GM19452 (cell line): ENCODE measurements around the gene SULT1A3.
"Not testable (repeated sequence)": the region's sequence is repeated elsewhere in the genome, so short reads cannot be mapped to it uniquely, and the experiment has no call there.

Source experiments
- ATAC-seq: cut with Tn5 transposase; IDR thresholded peaks from one replicate; pipeline ENCODE4 v1.9.1; 2021; ENCODE audit not compliant: unreplicated experiment

Gene SULT1A3

GRCh38 chr16:30199049-30199448, at the start of gene SULT1A3:
TSS of gene SULT1A3 (plus strand) at chr16:30199255. CDS start at chr16:30200729, 1,474 bp downstream.
- not testable (repeated sequence) for ATAC-seq

GRCh38 chr16:30151091-30151490, 48.0 kb upstream of the SULT1A3 start:
- no peak for ATAC-seq

- no peak for ATAC-seq
Measured at GRCh38 chr16:30152517-30152916, 46.5 kb upstream of the SULT1A3 start.

- ATAC-seq, result no peak
Measured at GRCh38 chr16:30155188-30155587, 43.9 kb upstream of the SULT1A3 start.

GRCh38 chr16:30157214-30157613, 41.8 kb upstream of the SULT1A3 start:
- no peak for ATAC-seq

- no peak for ATAC-seq
Measured at GRCh38 chr16:30163538-30163937, 35.5 kb upstream of the SULT1A3 start.

- peak; percentile 61 for ATAC-seq
Measured at GRCh38 chr16:30166202-30166902, 32.7 kb upstream of the SULT1A3 start.

- not testable (repeated sequence) for ATAC-seq
Measured at GRCh38 chr16:30168746-30169145, 30.3 kb upstream of the SULT1A3 start.

- ATAC-seq, result not testable (repeated sequence)
Measured at GRCh38 chr16:30169416-30169815, 29.6 kb upstream of the SULT1A3 start.

GRCh38 chr16:30170145-30170544, 28.9 kb upstream of the SULT1A3 start:
- not testable (repeated sequence) for ATAC-seq

GRCh38 chr16:30173054-30173453, 26.0 kb upstream of the SULT1A3 start:
- no peak for ATAC-seq

GRCh38 chr16:30176876-30177275, 22.2 kb upstream of the SULT1A3 start:
- ATAC-seq, result not testable (repeated sequence)

- ATAC-seq, result no peak
Measured at GRCh38 chr16:30179195-30179594, 19.9 kb upstream of the SULT1A3 start.

GRCh38 chr16:30179931-30180330, 19.1 kb upstream of the SULT1A3 start:
- no peak for ATAC-seq

GRCh38 chr16:30180741-30181140, 18.3 kb upstream of the SULT1A3 start:
- no peak for ATAC-seq

GRCh38 chr16:30183233-30184095, 15.6 kb upstream of the SULT1A3 start, which contains the start of gene CORO1A:
TSS of gene CORO1A (plus strand) at chr16:30183602. CDS start at chr16:30185210, 1,608 bp downstream.
- peak; percentile 53 for ATAC-seq

- peak; percentile 5 for ATAC-seq
Measured at GRCh38 chr16:30184096-30184890, 14.8 kb upstream of the SULT1A3 start.

- no peak for ATAC-seq
Measured at GRCh38 chr16:30184891-30185682, 14.0 kb upstream of the SULT1A3 start.

GRCh38 chr16:30185683-30186421, 13.2 kb upstream of the SULT1A3 start:
- no peak for ATAC-seq

- no peak for ATAC-seq
Measured at GRCh38 chr16:30186444-30186781, 12.6 kb upstream of the SULT1A3 start.
